ENCODE data around the gene WASF3. TPM values are rescaled to one million over a fixed set of nuclear protein-coding genes. Genes with fewer than 3 reads are reported as not detected.

The WASF3 gene
- total RNA-seq, 2 experiments from 2014 or later, result 0.37 to 0.44 TPM

DNA sequence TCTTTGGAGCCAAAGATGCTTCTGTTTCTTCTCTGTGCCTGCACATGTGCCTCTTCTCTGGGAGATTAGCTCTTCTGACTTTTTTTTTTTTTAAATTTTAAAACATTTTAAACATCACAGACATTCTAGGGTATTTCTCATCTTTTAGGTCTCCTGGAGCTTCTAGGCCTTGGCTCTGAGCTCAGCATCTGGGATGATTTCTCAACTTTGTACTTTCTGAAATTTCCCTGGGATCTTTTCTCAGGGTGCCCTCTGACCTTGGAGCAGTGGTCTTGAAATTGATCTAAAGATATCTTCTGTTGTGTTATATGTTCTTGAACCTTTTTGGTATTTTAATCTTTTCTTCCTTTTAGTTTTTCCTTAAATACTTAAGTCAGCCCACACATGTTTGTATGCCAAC, 6.2 kb downstream of the WASF3 start:
- DNase-seq, result no peak
- H3K9me3 Mint-ChIP-seq (ENCODE audit: low read depth), result no peaks in the 10 kb centered on the region
- H3K4me1 Mint-ChIP-seq, result peaks cover 3% of the 10 kb centered on the region
- ChIA-PET CTCF (no interaction called here), POLR2A (no interaction called here)
- H3K4me3 Mint-ChIP-seq, result no peak overlapping the region
- ATAC-seq, result no peak
- intact Hi-C loops (cut with DNase I, micrococcal nuclease), result no loop called here
- no peak overlapping the region for H3K27ac Mint-ChIP-seq
- H3K27me3 Mint-ChIP-seq, result peaks cover 35% of the 10 kb centered on the region
- no peaks in the 10 kb centered on the region for H3K36me3 Mint-ChIP-seq (ENCODE audit: low read depth)

DNA sequence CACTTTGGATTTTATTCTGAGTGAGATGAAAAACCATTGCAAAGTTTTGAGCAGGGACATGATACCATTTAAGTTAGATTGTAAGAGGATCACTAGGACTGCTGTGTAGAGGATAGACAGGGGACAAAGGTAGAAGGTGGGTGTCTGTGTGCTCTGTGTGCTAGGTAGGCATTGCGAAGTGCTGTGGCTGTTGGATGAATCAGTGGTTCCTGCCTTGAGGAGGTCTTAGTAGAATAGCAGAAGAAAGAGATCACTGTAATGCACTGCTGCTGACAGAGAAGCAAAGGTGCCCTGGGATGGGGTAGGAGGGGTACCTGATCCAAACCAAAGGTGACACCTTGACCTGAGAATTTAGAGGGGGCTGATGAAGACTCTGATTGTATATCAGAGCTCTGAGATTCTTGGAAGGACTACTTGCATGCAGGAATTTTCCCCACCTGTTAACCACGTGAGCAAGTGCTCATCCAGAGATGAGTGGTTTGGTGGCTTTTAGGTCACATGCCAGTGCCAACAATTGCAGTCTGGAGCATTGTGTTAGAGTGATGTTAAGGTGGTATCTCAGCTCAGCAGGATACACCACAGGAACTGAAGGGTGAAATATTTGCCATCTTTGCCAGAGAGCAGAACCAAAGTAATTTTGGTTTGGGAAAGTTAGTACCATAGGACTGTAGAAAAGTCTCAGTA, 10.8 kb downstream of the WASF3 start:
- H3K9me3 Mint-ChIP-seq (ENCODE audit: low read depth), result no peaks in the 10 kb centered on the region
- H3K27me3 Mint-ChIP-seq, result peaks cover 22% of the 10 kb centered on the region
- H3K4me3 Mint-ChIP-seq, result no peak overlapping the region
- ChIA-PET CTCF (interaction anchor here (0.6 kb wide), 1 partner anchor 751 kb away, joined by 3 read pairs; no protein-coding TSS in a partner anchor), POLR2A (no interaction called here)
- ATAC-seq (no peak), DNase-seq (no peak)
- no peaks in the 10 kb centered on the region for H3K4me1 Mint-ChIP-seq
- intact Hi-C loops (cut with DNase I, micrococcal nuclease), result no loop called here
- H3K27ac Mint-ChIP-seq, result no peak overlapping the region
- H3K36me3 Mint-ChIP-seq (ENCODE audit: low read depth), result no peaks in the 10 kb centered on the region

DNA sequence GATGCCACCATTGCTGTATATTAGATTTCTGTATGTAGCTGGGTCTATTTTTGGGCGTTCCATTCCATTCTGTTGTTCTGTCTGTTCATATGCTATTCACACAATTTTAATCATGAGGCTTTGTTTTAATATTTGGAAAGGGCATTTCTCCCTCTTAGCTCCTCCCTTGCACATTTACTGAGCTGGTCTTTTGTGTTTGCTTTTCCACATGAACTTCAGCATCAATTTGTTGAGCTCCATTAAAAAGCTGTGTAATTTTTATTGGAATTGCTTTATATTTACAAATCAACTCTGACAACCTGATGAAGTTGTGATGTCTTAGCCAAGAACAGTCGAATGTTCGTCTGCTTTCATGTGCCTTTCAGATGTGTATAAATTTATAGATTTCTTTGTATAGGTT, 14.0 kb downstream of the WASF3 start:
- H3K36me3 Mint-ChIP-seq (ENCODE audit: low read depth), result no peaks in the 10 kb centered on the region
- no peak for ATAC-seq
- POLR2A ChIA-PET, result no interaction called here
- DNase-seq, result no peak
- no peaks in the 10 kb centered on the region for H3K9me3 Mint-ChIP-seq (ENCODE audit: low read depth)
- intact Hi-C loops (cut with DNase I, micrococcal nuclease), result no loop called here
- peaks cover 19% of the 10 kb centered on the region for H3K27me3 Mint-ChIP-seq
- CTCF ChIA-PET, result no interaction called here
- no peak overlapping the region for H3K4me3 Mint-ChIP-seq
- H3K4me1 Mint-ChIP-seq, result no peaks in the 10 kb centered on the region
- no peak overlapping the region for H3K27ac Mint-ChIP-seq

DNA sequence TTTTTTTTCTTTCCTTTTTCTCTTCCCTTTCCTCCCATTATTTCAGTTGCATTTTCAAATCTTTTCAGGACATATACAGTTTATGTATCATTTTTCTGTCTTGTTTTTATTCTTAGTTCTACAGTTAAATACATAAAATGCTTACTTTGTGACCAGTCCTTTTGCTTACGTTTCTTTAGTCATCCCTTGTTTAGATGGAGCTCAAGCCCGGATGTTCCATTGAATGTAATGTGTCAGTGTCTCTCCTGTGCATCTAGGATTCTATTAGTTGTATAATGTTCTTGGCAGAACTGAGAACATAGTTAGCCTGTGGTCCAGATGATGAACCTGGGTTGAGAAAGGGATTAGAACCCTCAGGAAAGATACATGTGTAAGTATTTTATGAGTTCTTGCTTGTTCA, 17.8 kb downstream of the WASF3 start:
- no peak for DNase-seq
- no peak overlapping the region for H3K27ac Mint-ChIP-seq
- H3K4me3 Mint-ChIP-seq, result no peak overlapping the region
- peaks cover 2% of the 10 kb centered on the region for H3K9me3 Mint-ChIP-seq (ENCODE audit: low read depth)
- intact Hi-C loops (cut with DNase I, micrococcal nuclease), result no loop called here
- H3K27me3 Mint-ChIP-seq, result peaks cover 11% of the 10 kb centered on the region
- CTCF ChIA-PET, result interaction anchor here (0.9 kb wide), 1 partner anchor 123 kb away, joined by 5 read pairs; no protein-coding TSS in a partner anchor
- ATAC-seq, result no peak
- no peaks in the 10 kb centered on the region for H3K36me3 Mint-ChIP-seq (ENCODE audit: low read depth)
- POLR2A ChIA-PET, result no interaction called here
- H3K4me1 Mint-ChIP-seq, result no peaks in the 10 kb centered on the region

DNA sequence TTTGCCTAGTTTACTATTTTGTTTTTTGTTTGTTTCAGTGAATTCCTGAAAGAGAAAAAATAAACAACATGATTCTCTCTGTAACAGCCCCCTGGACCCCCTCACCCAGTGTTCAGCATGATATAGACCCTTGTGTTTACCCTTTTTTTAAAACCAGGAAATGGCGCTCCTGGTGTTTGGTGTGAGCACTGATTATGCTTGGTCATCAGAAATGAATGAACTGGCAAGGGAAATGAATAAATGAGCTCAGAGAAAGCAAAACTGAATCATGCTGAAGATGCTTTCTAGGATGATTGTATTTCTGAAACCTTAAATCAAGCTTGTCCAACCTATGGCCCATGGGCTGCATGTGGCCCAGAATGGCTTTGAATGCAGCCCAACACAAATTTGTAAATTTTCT, 22.1 kb downstream of the WASF3 start:
- H3K27ac Mint-ChIP-seq, result no peak overlapping the region
- ATAC-seq (no peak), DNase-seq (no peak)
- H3K9me3 Mint-ChIP-seq (ENCODE audit: low read depth), result peaks cover 2% of the 10 kb centered on the region
- POLR2A ChIA-PET, result no interaction called here
- intact Hi-C loops (cut with DNase I, micrococcal nuclease), result no loop called here
- peaks cover 23% of the 10 kb centered on the region for H3K27me3 Mint-ChIP-seq
- H3K4me3 Mint-ChIP-seq, result no peak overlapping the region
- H3K4me1 Mint-ChIP-seq, result no peaks in the 10 kb centered on the region
- H3K36me3 Mint-ChIP-seq (ENCODE audit: low read depth), result no peaks in the 10 kb centered on the region
- CTCF ChIA-PET, result no interaction called here

DNA sequence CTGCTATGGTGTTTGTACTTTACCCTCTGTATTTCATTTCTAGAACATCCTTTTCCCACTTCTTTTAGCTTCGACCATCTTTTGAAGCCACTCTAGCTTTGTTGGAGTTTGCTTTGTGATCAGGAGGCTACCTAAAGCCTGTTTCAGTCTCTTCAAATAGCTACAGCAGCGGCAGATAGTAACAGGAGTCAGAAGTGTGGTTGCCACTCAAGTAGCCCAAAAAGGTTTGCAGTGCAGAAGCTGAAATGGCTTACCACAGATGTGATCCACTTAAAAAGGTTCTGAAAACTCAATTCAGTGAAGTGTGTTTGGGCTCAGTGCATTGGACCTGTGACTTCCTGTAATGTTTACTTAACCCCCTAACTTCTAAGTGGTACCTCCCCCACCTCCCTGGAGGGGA, 26.2 kb downstream of the WASF3 start:
- no peak for ATAC-seq
- POLR2A ChIA-PET, result no interaction called here
- Mint-ChIP-seq H3K9me3 (ENCODE audit: low read depth) (no peaks in the 10 kb centered on the region), H3K4me3 (no peak overlapping the region), H3K27ac (no peak overlapping the region), H3K4me1 (no peaks in the 10 kb centered on the region), H3K27me3 (peaks cover 19% of the 10 kb centered on the region), H3K36me3 (ENCODE audit: low read depth) (no peaks in the 10 kb centered on the region)
- no peak for DNase-seq
- CTCF ChIA-PET, result no interaction called here
- intact Hi-C loops (cut with DNase I, micrococcal nuclease), result no loop called here

DNA sequence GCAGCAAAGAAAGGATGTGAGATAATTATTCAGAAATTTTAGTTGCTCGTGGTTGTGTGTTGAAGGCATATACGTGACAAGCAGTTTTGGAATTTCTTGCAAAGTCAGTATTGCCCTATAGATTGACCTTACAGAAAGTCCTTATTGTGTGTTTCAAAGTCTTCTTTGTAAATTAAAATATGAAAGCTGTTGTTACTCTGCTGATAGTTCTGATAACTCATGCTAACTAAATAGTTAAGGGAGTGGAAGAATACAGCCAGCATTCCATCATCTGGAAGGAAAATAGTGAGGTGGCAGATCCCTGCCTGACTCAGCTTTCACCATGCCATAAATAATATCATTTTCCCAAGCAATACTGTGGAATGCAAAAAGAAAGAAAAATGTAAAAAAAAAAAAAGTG, 27.2 kb downstream of the WASF3 start:
- Mint-ChIP-seq H3K9me3 (ENCODE audit: low read depth) (no peaks in the 10 kb centered on the region), H3K4me3 (no peak overlapping the region)

DNA sequence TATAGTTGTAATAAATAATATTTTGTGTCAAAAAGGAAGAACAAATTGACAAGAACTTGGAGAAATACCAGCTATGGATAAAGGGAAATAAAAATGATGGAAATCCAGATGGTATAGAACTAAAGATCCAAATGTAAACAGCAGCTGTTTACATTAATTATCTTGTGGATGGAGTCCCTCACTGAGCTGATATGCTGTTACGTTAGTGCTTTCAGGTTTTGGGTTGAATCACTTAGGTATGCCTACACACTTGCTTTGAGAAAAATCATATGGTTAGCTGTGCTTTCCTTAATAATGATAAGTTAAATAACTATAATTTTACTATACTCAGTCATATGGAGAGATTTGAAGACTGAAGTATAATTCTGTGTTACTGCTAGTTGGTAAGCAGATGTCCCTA, 27.7 kb downstream of the WASF3 start:
- H3K27me3 Mint-ChIP-seq, result peaks cover 23% of the 10 kb centered on the region
- no peaks in the 10 kb centered on the region for H3K4me1 Mint-ChIP-seq
- ChIA-PET CTCF (no interaction called here), POLR2A (no interaction called here)
- intact Hi-C loops (cut with DNase I, micrococcal nuclease), result no loop called here
- no peak overlapping the region for H3K27ac Mint-ChIP-seq
- no peak for ATAC-seq
- no peak overlapping the region for H3K4me3 Mint-ChIP-seq
- DNase-seq, result no peak
- no peaks in the 10 kb centered on the region for H3K36me3 Mint-ChIP-seq (ENCODE audit: low read depth)
- H3K9me3 Mint-ChIP-seq (ENCODE audit: low read depth), result no peaks in the 10 kb centered on the region

More for the DNA sequence above, 27.2 kb downstream of the WASF3 start:
- ChIA-PET CTCF (no interaction called here), POLR2A (no interaction called here)
- Mint-ChIP-seq H3K27ac (no peak overlapping the region), H3K4me1 (no peaks in the 10 kb centered on the region), H3K36me3 (ENCODE audit: low read depth) (no peaks in the 10 kb centered on the region), H3K27me3 (peaks cover 23% of the 10 kb centered on the region)
- ATAC-seq (no peak), DNase-seq (no peak)
- intact Hi-C loops (cut with DNase I, micrococcal nuclease), result no loop called here

DNA sequence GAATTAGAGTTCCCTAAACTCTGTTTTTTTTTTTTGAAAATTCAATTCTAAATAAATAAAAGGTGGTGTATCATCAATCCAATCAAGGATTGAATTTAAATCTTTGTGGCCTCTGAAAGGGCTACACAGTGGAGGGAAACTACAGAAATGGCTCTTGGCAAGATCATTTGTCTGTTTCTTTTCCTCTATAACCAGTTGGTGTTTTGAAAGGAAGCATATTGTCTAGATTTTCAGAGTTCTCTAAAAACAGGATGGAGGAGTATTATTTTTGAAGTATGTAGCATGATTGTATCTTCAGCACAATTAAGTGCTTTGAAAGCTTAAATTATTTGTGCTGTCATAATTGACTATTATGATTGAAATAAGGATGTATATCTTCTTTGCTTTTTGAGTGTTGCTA, 29.8 kb downstream of the WASF3 start:
- Mint-ChIP-seq H3K4me1 (no peaks in the 10 kb centered on the region), H3K27ac (no peak overlapping the region), H3K4me3 (no peak overlapping the region), H3K36me3 (ENCODE audit: low read depth) (no peaks in the 10 kb centered on the region), H3K9me3 (ENCODE audit: low read depth) (no peaks in the 10 kb centered on the region), H3K27me3 (peaks cover 33% of the 10 kb centered on the region)
- ChIA-PET POLR2A (no interaction called here), CTCF (no interaction called here)
- DNase-seq (no peak), ATAC-seq (no peak)
- intact Hi-C loops (cut with DNase I, micrococcal nuclease), result no loop called here

DNA sequence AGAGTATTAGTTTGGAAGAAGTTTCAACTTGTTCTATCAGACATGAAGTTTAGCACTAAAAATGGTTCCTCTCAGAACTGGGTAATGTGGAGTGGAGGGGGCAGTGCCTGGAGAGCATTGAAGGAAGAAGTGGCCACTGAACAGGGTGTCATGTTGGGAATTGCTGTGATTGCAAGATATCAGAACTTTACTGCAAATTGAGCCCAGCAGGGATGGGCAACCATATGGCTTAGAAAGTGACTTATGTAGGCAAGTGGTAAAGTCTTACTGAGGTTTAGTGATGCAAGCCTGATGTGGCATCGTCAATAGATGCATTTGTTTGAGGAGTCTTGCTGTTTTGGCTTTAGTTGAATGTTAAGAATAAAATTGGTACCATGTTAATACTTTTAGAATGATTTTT, 31.7 kb downstream of the WASF3 start:
- ChIA-PET CTCF (no interaction called here), POLR2A (no interaction called here)
- intact Hi-C loops (cut with DNase I, micrococcal nuclease), result no loop called here
- Mint-ChIP-seq H3K27me3 (peaks cover 29% of the 10 kb centered on the region), H3K9me3 (ENCODE audit: low read depth) (no peaks in the 10 kb centered on the region), H3K4me1 (no peaks in the 10 kb centered on the region), H3K4me3 (no peak overlapping the region), H3K27ac (no peak overlapping the region), H3K36me3 (ENCODE audit: low read depth) (no peaks in the 10 kb centered on the region)
- no peak for ATAC-seq
- DNase-seq, result no peak

DNA sequence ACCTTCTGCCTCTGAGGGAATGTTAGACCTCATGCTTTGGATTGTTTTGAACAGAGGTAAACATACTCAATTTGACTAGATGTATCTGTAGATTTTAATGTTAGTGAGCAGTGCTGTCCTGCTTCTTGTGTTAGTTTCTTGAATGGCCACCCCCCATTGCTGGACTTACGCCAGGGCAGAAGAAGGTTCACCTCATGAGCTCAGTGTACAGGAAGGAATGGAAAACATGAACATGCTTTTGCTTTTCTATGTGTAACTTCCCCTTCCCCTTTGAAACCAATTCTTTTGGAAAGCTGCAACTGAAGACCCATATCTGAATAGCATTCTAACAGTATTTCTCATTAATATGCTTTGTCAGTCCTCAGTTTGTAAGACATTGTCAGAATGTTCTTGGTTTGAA, 32.3 kb downstream of the WASF3 start:
- Mint-ChIP-seq H3K4me3 (no peak overlapping the region), H3K4me1 (no peaks in the 10 kb centered on the region), H3K27ac (no peak overlapping the region), H3K36me3 (ENCODE audit: low read depth) (no peaks in the 10 kb centered on the region), H3K9me3 (ENCODE audit: low read depth) (no peaks in the 10 kb centered on the region), H3K27me3 (peaks cover 34% of the 10 kb centered on the region)
- POLR2A ChIA-PET, result no interaction called here
- intact Hi-C loops (cut with DNase I, micrococcal nuclease), result no loop called here
- CTCF ChIA-PET, result no interaction called here
- no peak for ATAC-seq
- no peak for DNase-seq

DNA sequence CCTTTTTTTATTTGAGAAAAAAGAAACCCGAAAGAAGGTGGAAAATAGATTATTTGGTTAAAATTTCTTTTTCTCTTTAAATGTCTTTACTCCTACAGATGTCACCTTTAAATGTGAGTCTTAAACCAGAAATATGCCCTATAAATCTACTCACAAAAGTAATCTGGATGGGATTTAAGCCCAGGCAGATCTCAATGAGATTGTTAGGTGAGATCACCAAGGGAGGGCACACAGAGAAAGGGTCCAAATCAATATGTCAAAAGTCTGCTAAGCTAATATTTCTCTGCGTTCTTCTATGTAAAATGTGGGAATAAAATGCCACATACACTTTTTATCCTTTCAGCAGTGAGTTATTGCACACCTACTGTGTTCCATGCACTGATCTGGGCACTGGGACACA, 32.9 kb downstream of the WASF3 start:
- Mint-ChIP-seq H3K4me3 (no peak overlapping the region), H3K9me3 (ENCODE audit: low read depth) (no peaks in the 10 kb centered on the region), H3K27ac (no peak overlapping the region), H3K27me3 (peaks cover 35% of the 10 kb centered on the region), H3K36me3 (ENCODE audit: low read depth) (no peaks in the 10 kb centered on the region), H3K4me1 (no peaks in the 10 kb centered on the region)
- intact Hi-C loops (cut with DNase I, micrococcal nuclease), result no loop called here
- POLR2A ChIA-PET, result no interaction called here
- DNase-seq (no peak), ATAC-seq (no peak)
- CTCF ChIA-PET, result interaction anchor here (1.1 kb wide), 1 partner anchor 9 kb away, joined by 4 read pairs; no protein-coding TSS in a partner anchor

DNA sequence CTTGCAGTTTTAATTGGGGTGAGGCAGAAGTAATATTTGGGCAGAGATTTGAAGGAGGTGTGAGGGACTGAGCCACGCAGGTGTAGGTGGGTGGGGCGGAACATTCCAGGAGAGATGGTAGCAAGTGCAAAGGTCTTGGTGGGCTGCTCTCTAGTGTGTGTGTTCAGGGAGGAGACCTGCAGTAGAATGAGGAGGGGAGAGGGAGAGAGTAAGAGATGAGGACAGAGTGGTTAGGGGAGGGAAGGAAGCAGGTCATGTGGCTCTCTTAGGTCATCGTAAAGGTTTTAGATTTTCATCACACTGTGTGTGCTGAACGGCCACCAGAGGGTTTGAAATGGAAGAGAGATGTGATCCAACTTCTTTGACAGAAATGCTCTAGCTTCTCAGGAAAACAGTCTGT, 33.5 kb downstream of the WASF3 start:
- Mint-ChIP-seq H3K27ac (no peak overlapping the region), H3K4me1 (no peaks in the 10 kb centered on the region), H3K4me3 (no peak overlapping the region), H3K36me3 (ENCODE audit: low read depth) (no peaks in the 10 kb centered on the region), H3K27me3 (peaks cover 31% of the 10 kb centered on the region), H3K9me3 (ENCODE audit: low read depth) (no peaks in the 10 kb centered on the region)
- no peak for ATAC-seq
- ChIA-PET POLR2A (no interaction called here), CTCF (interaction anchor here (1.1 kb wide), 1 partner anchor 9 kb away, joined by 4 read pairs; no protein-coding TSS in a partner anchor)
- no peak for DNase-seq
- intact Hi-C loops (cut with DNase I, micrococcal nuclease), result no loop called here
